HG02623 (cell line): Measurements from ENCODE around the gene GABARAP.

Experiments
- ATAC-seq: cut with Tn5 transposase; IDR thresholded peaks from one replicate; pipeline ENCODE4 v1.9.1; 2021; ENCODE audit warnings: moderate library complexity; ENCODE audit not compliant: unreplicated experiment

Gene GABARAP

GRCh38 chr17:7208754-7209460, 33.3 kb downstream of the GABARAP start:
- ATAC-seq: no peak

GRCh38 chr17:7208027-7208571, 34.1 kb downstream of the GABARAP start:
- no peak for ATAC-seq

- ATAC-seq: no peak
Observed at GRCh38 chr17:7207120-7208001, 34.9 kb downstream of the GABARAP start.

- no peak for ATAC-seq
Observed at GRCh38 chr17:7205561-7205960, 36.7 kb downstream of the GABARAP start.

GRCh38 chr17:7204828-7205461, 37.3 kb downstream of the GABARAP start:
- ATAC-seq: peak; percentile 80

- ATAC-seq: no peak
Observed at GRCh38 chr17:7204336-7204735, 37.9 kb downstream of the GABARAP start.

- no peak for ATAC-seq
Observed at GRCh38 chr17:7203391-7203790, 38.9 kb downstream of the GABARAP start.

- ATAC-seq: no peak
Observed at GRCh38 chr17:7196651-7197401, 45.4 kb downstream of the GABARAP start.

GRCh38 chr17:7195971-7196370, 46.3 kb downstream of the GABARAP start:
- no peak for ATAC-seq

GRCh38 chr17:7192271-7192937, 49.8 kb downstream of the GABARAP start:
- no peak for ATAC-seq

- no peak for ATAC-seq
Observed at GRCh38 chr17:7191571-7192270, 50.5 kb downstream of the GABARAP start.

- ATAC-seq: no peak
Observed at GRCh38 chr17:7191069-7191468, 51.2 kb downstream of the GABARAP start.

GRCh38 chr17:7190276-7190917, 51.9 kb downstream of the GABARAP start:
- ATAC-seq: no peak
